SK-N-SH treated with all-trans-retinoic acid at 6 μM for 48 hours (cell line): ENCODE data around the gene ZNF334.

ENCODE experiments used
- ATAC-seq: fragments of 200-7000 bp; cut with Tn5 transposase; 3 replicates; pipeline ENCODE4 v1.9.1; 2020; ENCODE audit warnings: mild to moderate bottlenecking, moderate library complexity
- ARNTL ChIP-seq: fragments of 450-650 bp; formaldehyde crosslinking; IDR thresholded peaks from 2 replicates; pipeline ENCODE4 v1.5.0; 2020; ENCODE audit warnings: low read depth, mild to moderate bottlenecking, moderate library complexity, borderline replicate concordance
- BACH2 ChIP-seq: fragments of 250-450 bp; sonication (Bioruptor Pico); IDR thresholded peaks from 2 replicates; pipeline ENCODE4 v1.9.0; 2021; ENCODE audit warnings: mild to moderate bottlenecking, borderline replicate concordance
- CREB5 ChIP-seq: fragments of 250-450 bp; sonication (Bioruptor Pico); IDR thresholded peaks from 2 replicates; pipeline ENCODE4 v1.5.1; 2020; ENCODE audit warnings: low read depth, mild to moderate bottlenecking, moderate library complexity
- CSDC2 ChIP-seq: fragments of 250-450 bp; sonication (Bioruptor Pico); IDR thresholded peaks from 2 replicates; pipeline ENCODE4 v1.5.0; 2020; ENCODE audit warnings: mild to moderate bottlenecking, moderate library complexity
- CSRNP3 ChIP-seq: fragments of 250-450 bp; sonication (Bioruptor Pico); IDR thresholded peaks from 2 replicates; pipeline ENCODE4 v1.5.1; 2021; ENCODE audit warnings: mild to moderate bottlenecking, moderate library complexity
- ESRRG ChIP-seq: fragments of 250-450 bp; sonication (Bioruptor Pico); IDR thresholded peaks from 2 replicates; pipeline ENCODE4 v1.6.1; 2021; ENCODE audit warnings: mild to moderate bottlenecking
- GLIS3 ChIP-seq: fragments of 250-450 bp; sonication (Bioruptor Pico); IDR thresholded peaks from 2 replicates; pipeline ENCODE4 v1.5.0; 2020; ENCODE audit warnings: mild to moderate bottlenecking, moderate library complexity
- ISL1 ChIP-seq: fragments of 250-450 bp; sonication (Bioruptor Pico); IDR thresholded peaks from 2 replicates; pipeline ENCODE4 v2.1.2; 2022; ENCODE audit warnings: mild to moderate bottlenecking, moderate library complexity
- OSR1 ChIP-seq: fragments of 250-450 bp; sonication (Bioruptor Pico); IDR thresholded peaks from 2 replicates; pipeline ENCODE4 v1.8.0; 2022; ENCODE audit warnings: moderate library complexity, mild to moderate bottlenecking, inconsistent platforms
- PATZ1 ChIP-seq: fragments of 250-450 bp; sonication (Bioruptor Pico); IDR thresholded peaks from 2 replicates; pipeline ENCODE4 v1.8.0; 2020; ENCODE audit warnings: mild to moderate bottlenecking, moderate library complexity, borderline replicate concordance
- POU6F1 ChIP-seq: fragments of 250-450 bp; sonication (Bioruptor Pico); IDR thresholded peaks from 2 replicates; pipeline ENCODE4 v1.8.0; 2021; ENCODE audit warnings: low read depth, mild to moderate bottlenecking, moderate library complexity, borderline replicate concordance
- PPARA ChIP-seq: fragments of 250-450 bp; sonication (Bioruptor Pico); IDR thresholded peaks from 2 replicates; pipeline ENCODE4 v1.5.0; 2020; ENCODE audit warnings: mild to moderate bottlenecking, borderline replicate concordance
- RARB ChIP-seq: fragments of 250-450 bp; sonication (Bioruptor Pico); IDR thresholded peaks from 2 replicates; pipeline ENCODE4 v1.8.0; 2021; ENCODE audit warnings: mild to moderate bottlenecking, moderate library complexity
- TCF4 ChIP-seq: fragments of 250-450 bp; sonication (Bioruptor Pico); IDR thresholded peaks from 2 replicates; pipeline ENCODE4 v1.8.0; 2021; ENCODE audit warnings: mild to moderate bottlenecking, moderate library complexity, borderline replicate concordance
- TSHZ2 ChIP-seq: fragments of 250-450 bp; sonication (Bioruptor Pico); IDR thresholded peaks from 2 replicates; pipeline ENCODE4 v1.5.0; 2020; ENCODE audit warnings: mild to moderate bottlenecking, moderate library complexity
- ZFP3 ChIP-seq: fragments of 250-450 bp; sonication (Bioruptor Pico); IDR thresholded peaks from 2 replicates; pipeline ENCODE4 v1.5.0; 2020; ENCODE audit warnings: mild to moderate bottlenecking, moderate library complexity
- ZFP30 ChIP-seq: fragments of 450-650 bp; formaldehyde crosslinking; IDR thresholded peaks from 2 replicates; pipeline ENCODE4 v1.5.0; 2022; ENCODE audit warnings: mild to moderate bottlenecking, moderate library complexity
- ZNF565 ChIP-seq: fragments of 450-650 bp; formaldehyde crosslinking; conservative IDR thresholded peaks from 2 replicates; pipeline ENCODE4 v1.5.0; 2020; ENCODE audit warnings: low read depth, mild to moderate bottlenecking, moderate library complexity
- ZNF70 ChIP-seq: fragments of 450-650 bp; formaldehyde crosslinking; IDR thresholded peaks from 2 replicates; pipeline ENCODE4 v1.5.0; 2020; ENCODE audit warnings: mild to moderate bottlenecking, moderate library complexity
- ZNF8 ChIP-seq: fragments of 450-650 bp; formaldehyde crosslinking; IDR thresholded peaks from 2 replicates; pipeline ENCODE4 v1.5.0; 2020; ENCODE audit warnings: mild to moderate bottlenecking, moderate library complexity

The ZNF334 gene

GRCh38 chr20:46512943-46513844 is at the start of gene ZNF334:
Gene ZNF334 (minus strand): TSS chr20:46513559. CDS start chr20:46512102, 1,457 bp downstream.
- peak; percentile 96 for ATAC-seq
- TF ChIP-seq ZFP30 (CRISPR knock-in tag) (no peak), TSHZ2 (0 out of 2 replicates have a peak, but pooled peaks have one; percentile 39), ZFP3 (CRISPR knock-in tag) (peak; percentile 76; the same call in 1 of the 2 replicates), TCF4 (CRISPR knock-in tag) (no peak)
- TF ChIP-seq, all 23 proteins: peak for 2

GRCh38 chr20:46562373-46563169 is 49.2 kb upstream of the ZNF334 start:
- ATAC-seq = peak; percentile 94
- TF ChIP-seq ZFP3 (CRISPR knock-in tag) (no peak), CSDC2 (CRISPR knock-in tag) (no peak), BACH2 (CRISPR knock-in tag) (no peak), ISL1 (CRISPR knock-in tag) (no peak), ZNF8 (no peak)

GRCh38 chr20:46562009-46562372 is 48.6 kb upstream of the ZNF334 start:
- ATAC-seq = no peak
- TF ChIP-seq PATZ1 = no peak
- TF ChIP-seq ZNF565 (CRISPR knock-in tag) = no peak
- no peak for TF ChIP-seq CSRNP3 (CRISPR knock-in tag)
- no peak for TF ChIP-seq OSR1
- no peak for TF ChIP-seq ESRRG
- no peak for TF ChIP-seq POU6F1
- TF ChIP-seq TCF4 (CRISPR knock-in tag) = no peak
- no peak for TF ChIP-seq ZFP3 (CRISPR knock-in tag)
- TF ChIP-seq ZNF8 = no peak
- no peak for TF ChIP-seq PPARA (CRISPR knock-in tag)
- TF ChIP-seq ISL1 (CRISPR knock-in tag) = no peak
- TF ChIP-seq BACH2 (CRISPR knock-in tag) = no peak
- TF ChIP-seq RARB = no peak
- no peak for TF ChIP-seq CSDC2 (CRISPR knock-in tag)

- ATAC-seq = no peak
- TF ChIP-seq ZFP3 (CRISPR knock-in tag) (no peak), GLIS3 (no peak), CSDC2 (CRISPR knock-in tag) (no peak), ZNF8 (no peak), ZNF70 (no peak), ESRRG (no peak), PPARA (CRISPR knock-in tag) (no peak), ZNF565 (CRISPR knock-in tag) (no peak), RARB (no peak), ARNTL (no peak), CREB5 (CRISPR knock-in tag) (no peak), TSHZ2 (no peak), OSR1 (no peak)
Observed at GRCh38 chr20:46559685-46560440, 46.5 kb upstream of the ZNF334 start.
